ENCODE measurements around the gene SDF2L1. TPM values are rescaled to one million over a fixed set of nuclear protein-coding genes. Genes with fewer than 3 reads are reported as not detected.
A peak's percentile ranks its signal among the peaks of the same experiment; 100 is the strongest.

Gene SDF2L1
- total and polyA plus RNA-seq, 2 of the 13 experiments (the other 11 are each of a cell fraction or from before 2014, with no cell fraction given): 18.0 to 57.4 TPM

DNA sequence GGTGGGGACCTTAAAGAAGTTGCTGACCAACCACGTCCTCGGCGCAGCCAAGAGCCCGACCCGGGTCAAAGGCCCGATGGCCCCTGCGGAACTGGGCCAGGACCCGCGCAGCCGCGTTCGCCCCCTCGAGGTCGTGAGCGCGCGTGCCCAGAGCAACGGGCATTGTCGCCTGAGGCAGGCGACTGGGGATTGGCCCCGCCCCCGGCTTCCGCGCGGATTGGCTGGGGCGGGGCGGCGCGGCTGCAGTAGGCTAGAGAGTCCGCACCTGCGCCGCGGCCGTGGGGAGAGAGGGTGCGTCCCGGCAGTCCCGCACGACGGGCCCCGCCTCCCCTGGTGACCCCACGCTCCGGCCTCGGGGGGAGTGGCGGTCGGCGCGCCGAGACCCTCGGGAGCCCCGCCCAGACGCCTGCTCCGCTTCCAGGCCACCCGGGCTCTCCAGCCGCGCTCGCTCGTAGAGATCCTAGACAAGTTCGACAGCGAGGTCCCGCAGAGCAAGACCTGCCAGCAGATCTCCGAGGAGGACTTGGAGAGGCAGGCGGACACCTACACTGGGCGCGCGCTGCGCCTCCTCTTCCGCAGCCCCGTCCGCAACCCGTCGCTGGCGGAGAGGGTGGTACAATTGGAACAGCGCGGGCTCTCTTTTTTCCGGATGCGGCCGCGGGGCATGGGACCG is 15.4 kb downstream of the SDF2L1 start (continued):
- TF ChIP-seq ZNF747 (CRISPR knock-in tag; IDR thresholded peaks at IDR 0.05; ENCODE audit: borderline replicate concordance) (peak; percentile 67; the same call in 1 of the 2 replicates), PHF20 (CRISPR knock-in tag; IDR thresholded peaks at IDR 0.05) (peak; percentile 47), EP300 (IDR thresholded peaks at IDR 0.05; ENCODE audit: low read depth in 2 of 2, low read length in 2 of 2) (no peak), EP300 (CRISPR knock-in tag; IDR thresholded peaks at IDR 0.05; ENCODE audit: borderline replicate concordance) (0 out of 2 replicates have a peak, but pooled peaks have one; percentile 10), SRY (CRISPR knock-in tag; IDR thresholded peaks at IDR 0.05) (peak; percentile 92), SAP130 (CRISPR knock-in tag; IDR thresholded peaks at IDR 0.05; ENCODE audit: low read depth) (peak; percentile 73), HMG20A (CRISPR knock-in tag; IDR thresholded peaks at IDR 0.05; ENCODE audit: borderline replicate concordance) (no peak), ZNF530 (CRISPR knock-in tag; IDR thresholded peaks at IDR 0.05; ENCODE audit: low read depth) (no peak), ZNF713 (CRISPR knock-in tag; IDR thresholded peaks at IDR 0.05) (peak; percentile 40; the same call in 1 of the 2 replicates), ZSCAN30 (CRISPR knock-in tag; IDR thresholded peaks at IDR 0.05) (0 out of 2 replicates have a peak, but pooled peaks have one; percentile 52), SP2 (CRISPR knock-in tag; IDR thresholded peaks at IDR 0.05) (0 out of 2 replicates have a peak, but pooled peaks have one; percentile 49), ZNF670 (CRISPR knock-in tag; IDR thresholded peaks at IDR 0.05; ENCODE audit: borderline replicate concordance) (no peak), ZNF558 (CRISPR knock-in tag; IDR thresholded peaks at IDR 0.05; ENCODE audit: borderline replicate concordance) (0 out of 2 replicates have a peak, but pooled peaks have one; percentile 51), KLF6 (CRISPR knock-in tag; IDR thresholded peaks at IDR 0.05) (0 out of 2 replicates have a peak, but pooled peaks have one; percentile 47), ZNF292 (CRISPR knock-in tag; IDR thresholded peaks at IDR 0.05; ENCODE audit: borderline replicate concordance, low read depth) (no peak; the same call in 1 of the 2 replicates), ETV5 (CRISPR knock-in tag; IDR thresholded peaks at IDR 0.05; ENCODE audit: borderline replicate concordance) (no peak), ZBTB7A (CRISPR knock-in tag; IDR thresholded peaks at IDR 0.05) (peak; percentile 49; the same call in 1 of the 2 replicates)
- TF ChIP-seq, protein P1, sequence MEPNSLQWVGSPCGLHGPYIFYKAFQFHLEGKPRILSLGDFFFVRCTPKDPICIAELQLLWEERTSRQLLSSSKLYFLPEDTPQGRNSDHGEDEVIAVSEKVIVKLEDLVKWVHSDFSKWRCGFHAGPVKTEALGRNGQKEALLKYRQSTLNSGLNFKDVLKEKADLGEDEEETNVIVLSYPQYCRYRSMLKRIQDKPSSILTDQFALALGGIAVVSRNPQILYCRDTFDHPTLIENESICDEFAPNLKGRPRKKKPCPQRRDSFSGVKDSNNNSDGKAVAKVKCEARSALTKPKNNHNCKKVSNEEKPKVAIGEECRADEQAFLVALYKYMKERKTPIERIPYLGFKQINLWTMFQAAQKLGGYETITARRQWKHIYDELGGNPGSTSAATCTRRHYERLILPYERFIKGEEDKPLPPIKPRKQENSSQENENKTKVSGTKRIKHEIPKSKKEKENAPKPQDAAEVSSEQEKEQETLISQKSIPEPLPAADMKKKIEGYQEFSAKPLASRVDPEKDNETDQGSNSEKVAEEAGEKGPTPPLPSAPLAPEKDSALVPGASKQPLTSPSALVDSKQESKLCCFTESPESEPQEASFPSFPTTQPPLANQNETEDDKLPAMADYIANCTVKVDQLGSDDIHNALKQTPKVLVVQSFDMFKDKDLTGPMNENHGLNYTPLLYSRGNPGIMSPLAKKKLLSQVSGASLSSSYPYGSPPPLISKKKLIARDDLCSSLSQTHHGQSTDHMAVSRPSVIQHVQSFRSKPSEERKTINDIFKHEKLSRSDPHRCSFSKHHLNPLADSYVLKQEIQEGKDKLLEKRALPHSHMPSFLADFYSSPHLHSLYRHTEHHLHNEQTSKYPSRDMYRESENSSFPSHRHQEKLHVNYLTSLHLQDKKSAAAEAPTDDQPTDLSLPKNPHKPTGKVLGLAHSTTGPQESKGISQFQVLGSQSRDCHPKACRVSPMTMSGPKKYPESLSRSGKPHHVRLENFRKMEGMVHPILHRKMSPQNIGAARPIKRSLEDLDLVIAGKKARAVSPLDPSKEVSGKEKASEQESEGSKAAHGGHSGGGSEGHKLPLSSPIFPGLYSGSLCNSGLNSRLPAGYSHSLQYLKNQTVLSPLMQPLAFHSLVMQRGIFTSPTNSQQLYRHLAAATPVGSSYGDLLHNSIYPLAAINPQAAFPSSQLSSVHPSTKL (CRISPR knock-in tag; IDR thresholded peaks at IDR 0.05): no peak; the same call in 1 of the 2 replicates
- TF ChIP-seq, protein P2, sequence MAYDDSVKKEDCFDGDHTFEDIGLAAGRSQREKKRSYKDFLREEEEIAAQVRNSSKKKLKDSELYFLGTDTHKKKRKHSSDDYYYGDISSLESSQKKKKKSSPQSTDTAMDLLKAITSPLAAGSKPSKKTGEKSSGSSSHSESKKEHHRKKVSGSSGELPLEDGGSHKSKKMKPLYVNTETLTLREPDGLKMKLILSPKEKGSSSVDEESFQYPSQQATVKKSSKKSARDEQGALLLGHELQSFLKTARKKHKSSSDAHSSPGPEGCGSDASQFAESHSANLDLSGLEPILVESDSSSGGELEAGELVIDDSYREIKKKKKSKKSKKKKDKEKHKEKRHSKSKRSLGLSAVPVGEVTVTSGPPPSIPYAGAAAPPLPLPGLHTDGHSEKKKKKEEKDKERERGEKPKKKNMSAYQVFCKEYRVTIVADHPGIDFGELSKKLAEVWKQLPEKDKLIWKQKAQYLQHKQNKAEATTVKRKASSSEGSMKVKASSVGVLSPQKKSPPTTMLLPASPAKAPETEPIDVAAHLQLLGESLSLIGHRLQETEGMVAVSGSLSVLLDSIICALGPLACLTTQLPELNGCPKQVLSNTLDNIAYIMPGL (CRISPR knock-in tag; IDR thresholded peaks at IDR 0.05; ENCODE audit: borderline replicate concordance in 1 of 2, low read depth in 1 of 2): peak in 1 of 2 experiments; percentile 53; a peak in 1 of 4 replicates
